ENCODE data around the gene ZNF423. TPM values are rescaled to one million over a fixed set of nuclear protein-coding genes. Genes with fewer than 3 reads are reported as not detected.
A peak's percentile ranks its signal among the peaks of the same experiment; 100 is the strongest.

ZNF423 gene
- total RNA-seq, 3 donors from 2014 or later (not counting 1 experiment from before 2014, with no cell fraction given) = not detected

- DNase-seq (peak in 1 of 2 donors; percentile 42), ATAC-seq (peak in 1 of 3 donors; percentile 66)
- TF ChIP-seq, protein P1, sequence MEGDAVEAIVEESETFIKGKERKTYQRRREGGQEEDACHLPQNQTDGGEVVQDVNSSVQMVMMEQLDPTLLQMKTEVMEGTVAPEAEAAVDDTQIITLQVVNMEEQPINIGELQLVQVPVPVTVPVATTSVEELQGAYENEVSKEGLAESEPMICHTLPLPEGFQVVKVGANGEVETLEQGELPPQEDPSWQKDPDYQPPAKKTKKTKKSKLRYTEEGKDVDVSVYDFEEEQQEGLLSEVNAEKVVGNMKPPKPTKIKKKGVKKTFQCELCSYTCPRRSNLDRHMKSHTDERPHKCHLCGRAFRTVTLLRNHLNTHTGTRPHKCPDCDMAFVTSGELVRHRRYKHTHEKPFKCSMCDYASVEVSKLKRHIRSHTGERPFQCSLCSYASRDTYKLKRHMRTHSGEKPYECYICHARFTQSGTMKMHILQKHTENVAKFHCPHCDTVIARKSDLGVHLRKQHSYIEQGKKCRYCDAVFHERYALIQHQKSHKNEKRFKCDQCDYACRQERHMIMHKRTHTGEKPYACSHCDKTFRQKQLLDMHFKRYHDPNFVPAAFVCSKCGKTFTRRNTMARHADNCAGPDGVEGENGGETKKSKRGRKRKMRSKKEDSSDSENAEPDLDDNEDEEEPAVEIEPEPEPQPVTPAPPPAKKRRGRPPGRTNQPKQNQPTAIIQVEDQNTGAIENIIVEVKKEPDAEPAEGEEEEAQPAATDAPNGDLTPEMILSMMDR (IDR thresholded peaks at IDR 0.05) = no peak
- H3K27me3 Mint-ChIP-seq (ENCODE audit: low read depth in 2 of 2) = peaks cover 0 to 10% of the 10 kb centered on the region in 2 donors
- no peaks in the 10 kb centered on the region for H3K9me3 Mint-ChIP-seq
- no peaks in the 10 kb centered on the region for H3K36me3 Mint-ChIP-seq
- Histone ChIP-seq H3K36me3 (ENCODE audit: control insufficient read depth, insufficient read depth, low read length) (no peaks in the 10 kb centered on the region), H3K4me3 (ENCODE audit: low read length) (peak overlapping the region; percentile 24), H3K27me3 (ENCODE audit: control insufficient read depth, insufficient read depth, low read length) (no peaks in the 10 kb centered on the region), H3K4me1 (ENCODE audit: control insufficient read depth, insufficient read depth, low read length) (peaks cover 6% of the 10 kb centered on the region), H3K27ac (ENCODE audit: low read length) (no peak overlapping the region), H3K9me3 (ENCODE audit: control insufficient read depth, insufficient read depth, low read length) (no peaks in the 10 kb centered on the region)
- 11% methylated on average over 21 of the region's 23 CpGs for WGBS (ENCODE audit: insufficient coverage)
- H3K27ac Mint-ChIP-seq = peak overlapping the region in 1 of 2 donors; percentile 60
- peaks cover 10 to 14% of the 10 kb centered on the region in 2 donors for H3K4me1 Mint-ChIP-seq
- H3K4me3 Mint-ChIP-seq = peak overlapping the region; percentile 87
- intact Hi-C loops (cut with micrococcal nuclease) = no loop called here
Measured at GRCh38 chr16:49528060-49528865, 327.6 kb downstream of the ZNF423 start.

- DNase-seq (peak in 1 of 2 donors; percentile 6), ATAC-seq (no peak)
- Histone ChIP-seq H3K27me3 (ENCODE audit: control insufficient read depth, insufficient read depth, low read length) (no peaks in the 10 kb centered on the region), H3K36me3 (ENCODE audit: control insufficient read depth, insufficient read depth, low read length) (no peaks in the 10 kb centered on the region), H3K4me3 (ENCODE audit: low read length) (no peak overlapping the region), H3K9me3 (ENCODE audit: control insufficient read depth, insufficient read depth, low read length) (no peaks in the 10 kb centered on the region), H3K4me1 (ENCODE audit: control insufficient read depth, insufficient read depth, low read length) (peaks cover 6% of the 10 kb centered on the region), H3K27ac (ENCODE audit: low read length) (no peak overlapping the region)
- Mint-ChIP-seq H3K9me3 (no peaks in the 10 kb centered on the region), H3K4me1 (peaks cover 10 to 14% of the 10 kb centered on the region in 2 donors), H3K4me3 (peak overlapping the region; percentile 87), H3K36me3 (no peaks in the 10 kb centered on the region), H3K27ac (peak overlapping the region in 1 of 2 donors; percentile 60), H3K27me3 (ENCODE audit: low read depth in 2 of 2) (peaks cover 0 to 10% of the 10 kb centered on the region in 2 donors)
- 76% methylated on average over 7 of the region's 7 CpGs for WGBS (ENCODE audit: insufficient coverage)
- intact Hi-C loops (cut with micrococcal nuclease) = no loop called here
- TF ChIP-seq, protein P1 (IDR thresholded peaks at IDR 0.05) = no peak
Measured at GRCh38 chr16:49527611-49528010, 328.3 kb downstream of the ZNF423 start.

DNA sequence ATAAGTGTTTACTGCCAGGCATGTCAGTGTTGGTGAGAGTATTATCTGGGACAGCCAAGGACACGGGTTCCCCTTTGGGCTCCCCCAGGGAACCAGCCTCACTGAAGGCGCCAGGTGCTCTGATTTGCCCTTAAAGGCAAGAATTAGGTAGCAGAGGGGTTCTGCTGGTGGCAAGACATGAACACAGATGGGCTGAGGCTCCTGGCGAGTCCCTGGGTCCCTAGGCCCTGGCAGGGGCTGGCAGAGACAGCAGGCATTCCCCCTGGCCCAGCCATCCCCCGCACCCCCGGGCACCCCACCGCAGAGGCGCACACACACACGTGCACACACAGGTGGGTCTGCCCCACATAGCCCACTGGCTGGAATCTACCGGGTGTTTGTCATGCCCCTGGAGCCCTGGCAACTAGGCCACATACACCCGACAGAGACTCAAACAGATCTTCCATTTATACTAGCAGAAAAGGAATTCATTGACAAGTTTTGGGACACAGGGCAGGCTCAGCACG lies 329.0 kb downstream of the ZNF423 start:
- H3K27ac ChIP-seq (ENCODE audit: low read length) = no peak overlapping the region
- no peak for DNase-seq
- TF ChIP-seq, protein P1 (IDR thresholded peaks at IDR 0.05) = no peak
- no peaks in the 10 kb centered on the region for H3K9me3 ChIP-seq (ENCODE audit: control insufficient read depth, insufficient read depth, low read length)
- H3K27ac Mint-ChIP-seq = no peak overlapping the region
- intact Hi-C loops (cut with micrococcal nuclease) = no loop called here
- H3K36me3 Mint-ChIP-seq = no peaks in the 10 kb centered on the region
- ATAC-seq = no peak
- no peak overlapping the region for H3K4me3 Mint-ChIP-seq
- peaks cover 0 to 10% of the 10 kb centered on the region in 2 donors for H3K27me3 Mint-ChIP-seq (ENCODE audit: low read depth in 2 of 2)
- no peaks in the 10 kb centered on the region for H3K27me3 ChIP-seq (ENCODE audit: control insufficient read depth, insufficient read depth, low read length)
- peaks cover 6% of the 10 kb centered on the region for H3K4me1 ChIP-seq (ENCODE audit: control insufficient read depth, insufficient read depth, low read length)
- peaks cover 10 to 14% of the 10 kb centered on the region in 2 donors for H3K4me1 Mint-ChIP-seq
- no peak overlapping the region for H3K4me3 ChIP-seq (ENCODE audit: low read length)
- WGBS (ENCODE audit: insufficient coverage) = 87% methylated on average over 11 of the region's 11 CpGs
- no peaks in the 10 kb centered on the region for H3K9me3 Mint-ChIP-seq
- H3K36me3 ChIP-seq (ENCODE audit: control insufficient read depth, insufficient read depth, low read length) = no peaks in the 10 kb centered on the region
